Measurements from ENCODE around the gene KIF1C.

Gene KIF1C

GRCh38 chr17:4948166-4948930, 49.4 kb upstream of the KIF1C start, which contains the start of gene PFN1 (continued):
- peak; percentile 13; the same call in 1 of the 2 replicates for TF ChIP-seq ZBTB1 (tag by site-specific recombination; IDR thresholded peaks at IDR 0.05)
- TF ChIP-seq ZNF148 (tag by site-specific recombination; IDR thresholded peaks at IDR 0.05; ENCODE audit: borderline replicate concordance): no peak
- TF ChIP-seq EGR2 (tag by site-specific recombination; IDR thresholded peaks at IDR 0.05; ENCODE audit: low read depth): 0 out of 2 replicates have a peak, but pooled peaks have one; percentile 10
- no peak for TF ChIP-seq ZNF792 (tag by site-specific recombination; IDR thresholded peaks at IDR 0.05)
- no peak for TF ChIP-seq ZNF768 (tag by site-specific recombination; IDR thresholded peaks at IDR 0.05)
- peak; percentile 69 for TF ChIP-seq ZNF629 (tag by site-specific recombination; IDR thresholded peaks at IDR 0.05)
- peak; percentile 34; the same call in 1 of the 2 replicates for TF ChIP-seq SP7 (tag by site-specific recombination; IDR thresholded peaks at IDR 0.05)
- TF ChIP-seq SP3 (tag by site-specific recombination; IDR thresholded peaks at IDR 0.05): peak; percentile 92
- no peak for TF ChIP-seq ZNF514 (tag by site-specific recombination; IDR thresholded peaks at IDR 0.05)
- no peak for TF ChIP-seq ZNF423 (tag by site-specific recombination; IDR thresholded peaks at IDR 0.05)
- no peak for TF ChIP-seq ZNF280C (tag by site-specific recombination; IDR thresholded peaks at IDR 0.05)
- no peak for TF ChIP-seq TRIM28 (IDR thresholded peaks at IDR 0.05; ENCODE audit: borderline replicate concordance, low read length)
- peak; percentile 85 for TF ChIP-seq ZSCAN23 (tag by site-specific recombination; IDR thresholded peaks at IDR 0.05)
- TF ChIP-seq ZXDB (tag by site-specific recombination; IDR thresholded peaks at IDR 0.05): peak; percentile 5; the same call in 1 of the 2 replicates
- TF ChIP-seq ZBTB11 (tag by site-specific recombination; conservative IDR thresholded peaks at IDR 0.05; ENCODE audit: low read depth): peak; percentile 92
- TF ChIP-seq ZNF639 (tag by site-specific recombination; IDR thresholded peaks at IDR 0.05): peak; percentile 81
- no peak for TF ChIP-seq ZNF184 (tag by site-specific recombination; IDR thresholded peaks at IDR 0.05)
- peak; percentile 97 for TF ChIP-seq ZBTB17 (tag by site-specific recombination; IDR thresholded peaks at IDR 0.05)
- TF ChIP-seq ZNF777 (tag by site-specific recombination; IDR thresholded peaks at IDR 0.05; ENCODE audit: borderline replicate concordance): peak; percentile 71; the same call in 1 of the 2 replicates
- no peak; the same call in none of the 2 replicates for TF ChIP-seq ZNF600 (tag by site-specific recombination; IDR thresholded peaks at IDR 0.05)
- TF ChIP-seq ZNF169 (tag by site-specific recombination; IDR thresholded peaks at IDR 0.05): 0 out of 2 replicates have a peak, but pooled peaks have one; percentile 41
- TF ChIP-seq HIC1 (tag by site-specific recombination; IDR thresholded peaks at IDR 0.05): no peak
- no peak for TF ChIP-seq SCRT1 (tag by site-specific recombination; IDR thresholded peaks at IDR 0.05; ENCODE audit: borderline replicate concordance)
- no peak for TF ChIP-seq KLF9 (tag by site-specific recombination; IDR thresholded peaks at IDR 0.05; ENCODE audit: low read depth)
- TF ChIP-seq ZNF549 (tag by site-specific recombination; IDR thresholded peaks at IDR 0.05): no peak
- TF ChIP-seq ZNF561 (tag by site-specific recombination; IDR thresholded peaks at IDR 0.05; ENCODE audit: borderline replicate concordance): no peak
- no peak for TF ChIP-seq SETDB1 (IDR thresholded peaks at IDR 0.05; ENCODE audit: insufficient read length, low read length)
- TF ChIP-seq ZNF624 (tag by site-specific recombination; IDR thresholded peaks at IDR 0.05): no peak
- TF ChIP-seq ZSCAN16 (tag by site-specific recombination; IDR thresholded peaks at IDR 0.05): 0 out of 2 replicates have a peak, but pooled peaks have one; percentile 12
